HG02852 (cell line): ENCODE results near the gene WNT11.
A peak's percentile ranks its signal among the peaks of the same experiment; 100 is the strongest.

Experiments
- ATAC-seq: cut with Tn5 transposase; IDR thresholded peaks from one replicate; pipeline ENCODE4 v1.9.1; 2021; ENCODE audit warnings: mild to moderate bottlenecking, moderate library complexity; ENCODE audit not compliant: unreplicated experiment

WNT11 gene

GRCh38 chr11:76238551-76238950, 32.2 kb upstream of the WNT11 start:
- no peak for ATAC-seq

- ATAC-seq: no peak
Observed at GRCh38 chr11:76237914-76238313, 31.6 kb upstream of the WNT11 start.

- ATAC-seq: no peak
Observed at GRCh38 chr11:76237000-76237649, 30.8 kb upstream of the WNT11 start.

GRCh38 chr11:76236092-76236999, 30.0 kb upstream of the WNT11 start:
- ATAC-seq: no peak

- ATAC-seq: peak; percentile 66
Observed at GRCh38 chr11:76235233-76236091, 29.2 kb upstream of the WNT11 start.

- peak; percentile 15 for ATAC-seq
Observed at GRCh38 chr11:76234416-76235232, 28.3 kb upstream of the WNT11 start.

GRCh38 chr11:76234021-76234415, 27.7 kb upstream of the WNT11 start:
- ATAC-seq: no peak

GRCh38 chr11:76233196-76233921, 27.1 kb upstream of the WNT11 start:
- ATAC-seq: no peak

GRCh38 chr11:76232026-76232665, 25.8 kb upstream of the WNT11 start:
- no peak for ATAC-seq

- no peak for ATAC-seq
Observed at GRCh38 chr11:76231121-76231738, 24.9 kb upstream of the WNT11 start.

- ATAC-seq: no peak
Observed at GRCh38 chr11:76230392-76230791, 24.1 kb upstream of the WNT11 start.

GRCh38 chr11:76229690-76230240, 23.5 kb upstream of the WNT11 start:
- ATAC-seq: no peak

- ATAC-seq: no peak
Observed at GRCh38 chr11:76228875-76229149, 22.5 kb upstream of the WNT11 start.

- no peak for ATAC-seq
Observed at GRCh38 chr11:76228071-76228874, 22.0 kb upstream of the WNT11 start.

- no peak for ATAC-seq
Observed at GRCh38 chr11:76226626-76227025, 20.3 kb upstream of the WNT11 start.

- no peak for ATAC-seq
Observed at GRCh38 chr11:76225122-76225611, 18.9 kb upstream of the WNT11 start.

GRCh38 chr11:76224461-76225121, 18.3 kb upstream of the WNT11 start:
- no peak for ATAC-seq
